Activated T-cell treated with anti-CD3 and anti-CD28 coated beads for 48 hours (primary cell): Measurements from ENCODE around the gene TBXA2R.
"Not testable (repeated sequence)": the region's sequence is repeated elsewhere in the genome, so short reads cannot be mapped to it uniquely, and the experiment has no call there.

Experiments
- DNase-seq: peaks from one replicate; pipeline ENCODE4 v3.0.0-alpha.2; 2020; ENCODE audit warnings: low read depth

TBXA2R gene

DNA sequence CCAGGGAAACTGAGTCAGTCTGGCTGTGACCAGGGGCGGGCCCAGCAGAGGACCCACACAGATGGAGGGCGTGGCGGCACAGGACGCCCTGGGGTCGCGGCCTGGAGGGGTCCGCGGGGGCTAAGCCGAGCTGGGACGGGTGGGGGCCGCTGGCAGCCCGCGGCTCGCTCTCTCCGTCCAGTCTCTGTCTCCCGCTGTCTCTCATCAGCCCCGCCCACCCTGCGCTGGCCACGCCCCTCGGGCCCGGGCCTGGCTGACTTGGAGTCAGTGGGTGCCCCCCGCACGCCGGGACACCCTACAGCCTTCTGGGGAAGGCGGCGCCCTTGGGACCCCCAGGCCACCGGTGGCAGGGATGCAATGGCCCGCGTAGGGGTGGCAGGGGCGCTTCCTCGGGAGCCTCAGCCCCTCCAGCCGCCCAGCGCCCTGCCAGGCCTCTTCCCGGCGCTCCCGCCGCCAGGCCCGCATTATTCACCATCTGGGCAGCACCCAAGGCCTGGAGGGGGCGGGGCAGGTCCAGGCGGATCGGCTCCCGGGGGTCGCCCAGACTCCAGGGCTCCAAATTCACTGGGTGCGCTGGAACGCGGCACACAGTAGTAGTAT, at the start of gene TBXA2R:
Gene TBXA2R (minus strand): TSS at position 186 of the 600 bp plus-strand sequence. CDS start 6,241 bp downstream, outside the sequence.
- DNase-seq = peak; percentile 64

DNA sequence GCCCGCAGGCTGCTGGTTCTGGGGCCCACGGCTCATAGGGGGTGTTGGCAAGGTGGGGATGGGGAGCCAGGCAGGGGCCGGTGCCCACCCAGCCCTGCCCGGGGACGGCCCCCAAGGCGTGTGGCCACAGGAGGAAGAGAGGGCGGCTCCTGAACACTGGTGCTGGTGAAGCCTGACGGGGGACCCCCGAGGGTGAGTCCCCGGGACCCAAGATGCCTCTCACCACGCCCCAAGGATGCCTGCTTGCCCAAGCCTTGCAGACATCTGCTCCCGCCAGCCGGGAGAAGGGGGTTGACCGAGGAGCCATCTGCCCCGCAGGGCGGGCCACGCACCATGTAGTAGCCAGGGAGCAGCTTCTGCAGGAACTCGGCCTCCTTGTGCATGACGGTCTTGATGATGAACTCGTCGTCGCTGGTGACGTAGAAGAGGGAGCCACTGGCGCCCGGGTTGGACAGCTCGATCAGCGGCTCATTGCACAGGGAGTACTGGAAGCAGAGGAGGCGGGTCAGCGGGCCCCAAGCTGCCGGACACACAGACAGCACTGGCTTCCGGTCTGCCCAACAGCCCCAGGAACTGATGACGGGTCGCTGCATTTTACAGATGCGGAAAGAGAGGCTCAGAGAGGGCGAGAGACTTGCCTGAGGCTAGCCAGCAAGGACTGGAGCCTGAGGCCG, 49.5 kb upstream of the TBXA2R start:
- DNase-seq = no peak

DNA sequence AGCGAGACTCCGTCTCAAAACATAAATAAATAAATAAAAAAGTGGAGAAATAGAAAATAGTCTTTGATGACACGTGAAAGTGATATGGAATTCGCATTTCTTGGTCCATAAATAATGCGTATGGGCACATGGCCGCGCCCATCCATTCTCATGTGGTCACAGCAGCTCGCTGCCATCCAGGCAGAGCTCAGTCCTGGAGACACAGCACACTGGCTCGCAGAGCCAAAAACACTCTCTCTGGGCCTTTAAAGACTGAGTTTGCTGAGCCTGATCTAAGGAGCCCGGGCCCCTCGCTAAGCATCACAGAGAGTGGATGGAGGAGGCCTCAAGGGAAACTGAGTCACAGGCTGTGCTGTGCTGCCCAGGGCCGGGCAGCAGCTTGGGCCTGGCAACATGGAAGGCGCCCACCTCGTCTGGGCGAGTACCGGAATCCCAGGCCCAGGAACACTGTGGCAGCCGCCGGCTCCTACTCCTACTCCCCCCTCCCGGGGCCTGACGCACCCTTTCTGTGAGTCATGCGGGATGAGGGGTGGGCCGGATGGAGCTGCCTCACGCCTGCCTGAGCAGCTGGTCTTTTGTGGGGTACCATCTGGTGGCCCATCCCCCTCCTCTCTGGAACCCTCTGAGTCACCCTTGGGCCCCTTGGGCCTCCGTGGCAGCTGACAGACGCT, 48.9 kb upstream of the TBXA2R start:
- DNase-seq = no peak

DNA sequence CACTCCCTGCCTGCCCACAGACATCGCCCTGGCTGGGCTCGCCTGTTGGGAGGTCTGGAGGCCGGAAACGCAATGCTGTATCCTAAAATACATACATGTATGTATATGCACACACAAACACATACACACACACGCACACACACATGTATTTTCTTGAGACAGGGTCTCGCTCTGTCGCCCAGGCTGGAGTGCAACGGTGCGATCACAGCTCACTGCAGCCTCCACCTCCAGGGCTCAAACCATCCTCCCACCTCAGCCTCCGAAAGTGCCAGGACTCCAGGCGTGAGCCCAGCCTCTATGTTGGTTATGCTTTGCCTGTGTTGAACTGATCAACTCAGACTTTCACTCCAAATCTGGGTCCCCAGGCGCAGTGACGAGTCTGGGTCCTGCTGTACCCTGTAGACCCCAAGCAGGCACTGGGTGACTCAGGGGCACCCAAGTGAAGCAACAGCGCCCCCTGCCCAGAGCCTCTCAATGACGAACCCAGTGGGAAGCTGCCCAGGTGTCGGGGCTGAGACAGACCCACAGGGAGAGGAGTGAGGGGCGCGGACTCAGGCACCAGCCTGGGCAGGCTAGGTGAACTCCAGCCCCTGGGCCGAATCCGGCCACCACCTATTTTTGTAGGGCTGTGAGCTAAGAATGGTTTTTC, 47.3 kb upstream of the TBXA2R start:
- DNase-seq = no peak

DNA sequence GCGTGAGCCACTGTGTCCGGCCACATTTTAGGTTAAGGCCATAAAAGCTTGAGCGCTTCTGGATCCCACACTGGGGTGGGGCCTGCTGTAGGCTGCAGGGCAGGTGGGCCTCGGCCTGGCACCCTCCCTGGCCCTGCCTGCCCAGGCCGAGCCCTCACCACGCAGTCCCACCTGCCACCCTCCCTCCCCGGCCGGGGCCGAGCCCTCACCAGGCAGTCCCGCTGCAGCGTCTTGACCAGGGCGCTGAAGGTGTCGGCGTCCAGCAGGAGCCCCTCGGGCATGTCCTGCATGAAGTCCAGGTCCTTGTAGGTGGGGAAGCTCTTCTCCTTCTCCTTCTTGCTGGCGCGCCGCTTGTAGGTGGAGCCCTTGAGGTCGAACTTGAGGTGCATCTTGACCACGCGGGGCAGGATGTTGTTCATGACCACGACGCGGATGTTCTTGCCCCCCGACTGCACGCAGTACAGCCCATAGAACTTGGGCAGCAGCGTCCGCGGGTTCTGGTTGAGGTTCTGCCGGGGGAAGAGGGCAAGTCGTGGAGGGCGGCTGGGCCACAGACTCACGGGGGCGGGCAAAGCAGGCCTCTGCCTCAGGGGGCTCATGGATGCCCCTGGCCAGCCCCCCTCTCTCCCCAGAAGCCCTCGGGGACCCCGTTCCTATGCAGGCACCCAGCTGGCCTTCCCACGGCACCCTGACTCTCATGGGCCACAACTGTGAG, 46.6 kb upstream of the TBXA2R start:
- no peak for DNase-seq

DNA sequence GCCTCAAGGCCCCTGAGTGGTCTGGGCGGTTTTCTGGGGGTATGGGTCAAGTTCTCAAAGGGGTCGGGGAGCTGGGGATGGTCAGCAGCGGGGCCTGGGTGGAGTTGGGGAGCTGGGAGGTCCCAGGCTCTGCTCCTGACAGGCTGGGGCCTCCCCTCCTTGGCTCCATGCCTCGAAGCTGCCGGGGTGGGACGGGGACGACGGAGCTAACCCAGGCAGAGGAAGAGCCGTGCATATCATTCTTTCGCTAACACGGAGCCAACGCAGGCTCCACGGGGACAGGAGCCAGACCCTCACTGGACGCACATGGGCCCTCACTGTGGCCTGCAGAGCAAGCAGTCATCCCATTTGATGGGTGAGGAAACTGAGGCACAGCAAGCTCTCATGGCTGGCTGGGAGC, 45.7 kb upstream of the TBXA2R start:
- no peak for DNase-seq

DNA sequence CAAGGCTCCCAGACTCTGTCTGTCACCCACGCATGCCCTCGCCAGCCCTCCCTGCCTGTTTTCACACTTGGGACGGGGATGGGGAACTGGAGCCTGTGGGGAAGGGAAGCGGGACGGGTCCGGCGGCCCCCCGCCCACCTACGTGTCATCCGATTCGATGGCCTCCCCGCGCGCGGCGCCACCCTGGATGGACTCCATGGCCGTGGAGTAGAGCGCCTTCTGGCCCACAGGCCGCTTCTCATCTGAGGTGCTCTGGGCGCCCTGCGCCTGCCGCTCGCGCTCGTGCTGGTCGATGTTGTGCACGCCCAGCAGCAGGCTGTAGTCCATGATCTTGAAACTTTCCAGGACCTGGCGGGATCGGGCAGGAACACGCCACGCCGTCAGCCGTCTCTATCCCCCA, 45.0 kb upstream of the TBXA2R start:
- DNase-seq = no peak

DNA sequence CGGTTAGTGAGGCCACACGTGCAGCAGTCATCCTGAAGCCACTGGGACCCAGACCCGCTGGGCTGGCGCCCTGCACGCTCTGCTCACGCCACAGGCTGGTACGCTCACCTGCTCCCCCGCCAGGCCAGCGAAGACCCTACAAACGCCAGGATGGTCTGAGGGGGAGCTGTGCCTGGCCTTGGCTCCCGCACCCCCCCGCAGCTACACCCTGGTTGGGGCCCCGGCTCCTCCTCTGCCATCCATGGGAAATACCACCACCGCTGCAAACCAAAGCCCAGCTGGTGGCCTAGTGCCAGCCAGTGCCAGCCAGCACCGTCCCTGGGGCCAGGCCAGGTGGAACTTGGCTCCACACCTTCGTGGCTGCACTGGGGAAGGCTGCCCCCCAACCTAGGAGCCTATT, 43.2 kb upstream of the TBXA2R start:
- DNase-seq = no peak

DNA sequence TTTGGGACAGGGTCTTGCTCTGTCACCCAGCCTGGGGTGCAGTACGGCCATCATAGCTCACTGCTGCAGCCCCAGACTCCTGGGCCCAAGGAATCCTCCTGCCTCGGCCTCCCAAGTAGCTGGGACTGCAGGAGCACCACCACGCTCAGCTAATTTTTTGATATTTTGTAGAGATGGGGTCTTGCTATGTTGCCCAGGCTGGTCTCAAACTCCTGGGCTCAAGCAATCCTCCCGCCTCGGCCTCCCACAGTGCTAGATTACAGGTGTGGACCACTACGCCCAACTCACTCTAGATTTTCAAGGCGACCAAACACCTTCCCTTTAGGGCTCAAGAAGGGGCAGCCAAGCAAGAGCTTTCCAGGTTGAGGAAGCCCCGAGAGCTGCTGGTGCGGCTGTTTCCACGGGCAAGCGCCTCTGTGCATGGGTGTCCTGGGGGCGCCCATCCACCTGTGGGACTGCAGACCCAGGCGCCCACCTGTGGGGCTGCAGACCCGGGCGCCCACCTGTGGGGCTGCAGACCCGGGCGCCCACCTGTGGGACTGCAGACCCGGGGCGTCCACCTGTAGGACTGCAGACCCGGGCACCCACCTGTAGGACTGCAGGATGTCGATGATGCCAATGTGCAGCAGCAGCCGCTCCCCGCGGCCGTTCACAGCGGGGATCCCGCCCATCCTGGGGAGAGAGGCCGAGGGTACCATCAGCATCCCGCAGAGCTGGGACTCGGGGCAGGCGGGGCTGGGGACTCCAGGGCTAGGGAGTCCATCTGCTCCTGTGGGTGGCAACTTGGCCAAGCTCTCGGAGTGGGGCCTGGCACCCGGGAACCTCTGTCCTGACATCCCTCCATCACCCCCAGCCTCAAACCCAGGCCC, 41.6 kb upstream of the TBXA2R start:
- no peak for DNase-seq

DNA sequence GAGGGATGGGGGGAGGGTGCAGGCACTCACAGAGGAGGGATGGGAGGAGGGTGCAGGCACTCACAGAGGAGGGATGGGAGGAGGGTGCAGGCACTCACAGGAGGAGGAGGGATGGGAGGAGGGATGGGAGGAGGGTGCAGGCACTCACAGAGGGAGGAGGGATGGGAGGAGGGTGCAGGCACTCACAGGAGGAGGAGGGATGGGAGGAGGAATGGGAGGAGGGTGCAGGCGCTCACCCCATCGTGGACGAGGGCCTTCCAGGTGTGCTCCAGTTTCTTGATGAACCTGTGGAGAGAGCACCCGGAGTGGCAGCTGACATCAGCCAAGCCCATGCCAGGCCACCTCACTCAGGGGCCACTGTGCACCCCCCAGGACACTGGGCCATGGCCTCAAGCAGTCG, 40.4 kb upstream of the TBXA2R start:
- DNase-seq = not testable (repeated sequence)

DNA sequence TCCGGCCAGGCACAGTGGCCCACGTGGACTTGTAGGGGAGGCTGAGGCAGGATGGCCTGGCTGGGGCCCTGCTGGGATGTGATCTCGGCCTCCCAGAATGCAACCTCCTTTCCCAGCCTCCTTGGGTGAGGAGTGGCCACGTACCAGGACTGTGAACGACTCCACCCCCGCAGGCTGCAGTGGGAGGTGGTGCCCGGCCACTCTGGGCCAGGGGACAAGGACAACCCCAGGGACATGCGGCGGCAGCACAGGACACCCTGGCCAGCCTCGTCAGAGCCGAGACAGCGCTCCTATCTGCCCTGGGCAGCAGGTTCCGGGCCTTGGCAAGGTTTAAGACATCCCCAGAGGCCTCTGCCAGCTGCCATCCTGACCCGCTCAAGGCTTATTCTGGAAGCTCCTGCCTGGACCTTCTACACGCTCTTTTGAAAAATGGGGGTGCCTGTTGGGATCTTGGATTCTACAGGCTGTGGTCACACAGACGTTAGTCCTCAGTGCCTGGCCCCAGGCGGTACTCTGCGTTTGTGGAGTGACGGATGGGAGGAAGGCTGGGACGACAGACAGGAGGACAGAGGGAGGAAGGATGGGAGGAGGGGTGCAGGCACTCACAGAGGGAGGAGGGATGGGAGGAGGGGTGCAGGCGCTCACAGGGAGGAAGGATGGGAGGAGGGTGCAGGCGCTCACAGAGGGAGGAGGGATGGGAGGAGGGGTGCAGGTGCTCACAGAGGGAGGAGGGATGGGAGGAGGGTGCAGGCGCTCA, 39.8 kb upstream of the TBXA2R start:
- no peak for DNase-seq

DNA sequence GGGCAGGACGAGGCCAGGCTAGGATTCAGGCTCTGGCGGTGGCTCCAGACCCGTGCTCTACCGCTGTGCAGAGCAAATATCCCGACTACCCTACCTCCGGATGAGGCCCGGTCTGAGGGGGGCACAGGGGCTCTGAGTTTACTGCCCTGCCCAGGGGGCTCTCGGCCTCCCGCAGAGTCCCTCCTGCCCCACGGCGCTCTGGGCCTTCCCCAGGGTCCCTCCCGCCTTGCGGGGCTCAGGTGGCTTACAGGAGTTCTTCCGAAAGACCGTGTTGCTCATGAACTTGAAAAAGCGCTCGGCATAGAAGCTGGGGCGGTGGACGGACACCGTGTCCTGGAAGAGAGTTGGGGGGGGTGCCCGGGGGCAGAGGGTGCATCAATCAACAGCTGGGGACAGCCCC, 39.1 kb upstream of the TBXA2R start:
- no peak for DNase-seq

DNA sequence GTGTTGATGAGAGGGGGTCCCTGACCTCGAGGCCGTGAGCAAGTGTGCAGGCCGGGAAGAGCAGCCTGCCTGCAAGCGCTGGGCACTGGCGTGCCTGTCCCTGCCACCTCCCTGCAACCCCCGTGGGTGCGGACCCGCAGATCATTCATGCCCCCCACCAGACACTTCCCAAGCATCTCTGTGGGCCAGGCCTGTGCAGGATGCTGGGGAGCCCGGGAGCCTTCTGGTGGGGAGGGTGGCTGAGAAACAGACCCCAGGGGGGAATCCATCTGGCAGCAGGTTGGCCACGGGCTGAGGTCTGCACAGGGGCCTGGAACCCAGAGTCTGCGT, 38.4 kb upstream of the TBXA2R start:
- DNase-seq = no peak

DNA sequence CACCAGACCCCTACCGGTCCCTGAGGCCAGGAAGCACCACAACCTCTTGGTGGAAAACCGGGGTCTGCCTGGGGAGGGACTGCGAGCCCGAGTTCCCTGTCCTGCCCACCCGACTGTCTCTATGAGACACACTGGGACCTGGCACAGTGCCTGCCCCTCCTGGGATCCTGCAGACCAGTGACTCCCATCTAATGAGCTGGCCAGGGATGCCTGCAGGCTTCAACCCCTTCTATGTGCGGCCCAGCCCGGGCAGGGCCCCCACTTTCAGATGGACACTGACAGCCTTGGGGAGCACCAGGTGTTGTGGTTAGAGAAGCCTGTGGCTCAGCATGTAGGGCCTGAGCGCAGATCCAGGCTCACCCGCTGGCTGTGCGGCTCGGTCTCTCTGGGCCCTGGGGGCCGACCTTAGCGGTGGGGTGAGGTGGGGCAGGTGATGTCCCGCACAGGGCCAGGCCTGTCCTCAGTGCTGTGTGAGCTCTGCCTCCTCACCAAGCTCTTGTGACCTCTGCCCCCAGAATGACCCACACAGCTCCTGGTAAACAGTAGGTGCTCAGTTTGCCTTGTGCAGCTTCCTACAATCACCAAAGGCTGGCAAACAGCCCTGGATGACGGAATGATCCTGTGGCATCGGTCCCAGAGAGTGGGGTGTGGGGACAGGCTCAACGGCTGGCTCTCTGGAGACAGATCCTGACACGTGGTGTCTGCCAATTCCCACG, 37.8 kb upstream of the TBXA2R start:
- no peak for DNase-seq

DNA sequence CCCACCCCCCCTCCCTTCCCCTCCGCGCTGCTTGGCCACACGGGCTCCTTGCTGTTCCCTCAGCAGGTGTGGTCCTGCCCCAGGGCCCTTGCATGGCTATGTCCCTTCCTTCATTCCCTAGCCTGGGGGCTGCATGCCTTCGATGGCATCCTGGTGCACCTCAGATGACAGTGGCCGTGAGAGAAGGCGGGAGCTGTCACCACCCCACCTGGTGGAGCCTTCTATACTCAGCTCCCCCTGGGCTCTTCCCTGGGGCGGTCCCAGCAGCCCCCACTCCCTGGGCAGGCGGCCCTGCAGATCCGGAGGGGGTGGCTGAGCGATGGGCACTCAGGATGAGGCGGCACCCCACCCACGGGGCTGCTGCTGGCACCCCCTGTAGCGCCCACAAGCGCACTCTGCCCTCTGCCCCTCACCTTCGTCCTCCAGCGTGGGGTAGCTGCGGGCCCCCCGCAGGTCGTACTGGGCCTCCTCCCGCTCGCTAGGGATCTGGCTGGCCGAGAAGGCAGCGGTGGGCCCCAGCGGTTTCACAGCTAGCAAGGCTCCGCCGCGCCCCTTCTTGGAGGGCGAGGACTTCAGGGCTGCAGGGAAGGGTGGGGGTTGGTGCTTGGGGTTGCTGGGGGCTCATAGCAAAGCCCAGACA, 37.1 kb upstream of the TBXA2R start:
- no peak for DNase-seq

DNA sequence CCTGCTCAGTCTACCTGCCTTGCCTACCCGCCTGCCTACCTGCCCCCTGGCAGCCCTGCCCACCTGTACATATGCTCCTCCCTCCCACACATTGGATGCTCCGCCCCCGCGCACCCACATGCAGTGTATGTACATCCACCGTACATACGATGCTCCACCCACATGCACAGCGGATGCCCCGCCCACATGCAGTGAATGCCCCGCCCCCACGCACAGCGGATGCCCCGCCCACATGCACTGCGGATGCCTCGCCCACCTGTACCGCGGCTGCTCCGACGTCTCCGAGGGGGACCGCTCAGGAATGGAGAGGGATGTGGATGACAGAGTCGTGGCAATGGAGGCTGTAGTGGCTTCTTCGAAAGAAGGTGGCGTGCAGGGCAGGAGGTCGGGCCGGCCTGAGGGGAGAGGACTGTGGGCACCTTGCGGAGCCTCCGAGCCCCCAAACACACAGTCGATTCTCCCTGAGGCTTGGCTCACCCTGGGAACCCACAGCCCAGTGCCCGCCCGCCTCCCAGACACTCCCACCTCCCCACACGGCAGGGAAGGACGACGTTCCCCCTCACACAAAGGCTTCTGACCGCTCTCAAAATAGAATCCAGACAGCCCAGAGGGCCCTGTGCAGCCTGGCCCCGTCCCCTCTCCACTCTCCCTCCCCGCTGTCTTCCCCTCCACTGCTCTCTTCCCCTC, 36.5 kb upstream of the TBXA2R start:
- peak; percentile 18 for DNase-seq

DNA sequence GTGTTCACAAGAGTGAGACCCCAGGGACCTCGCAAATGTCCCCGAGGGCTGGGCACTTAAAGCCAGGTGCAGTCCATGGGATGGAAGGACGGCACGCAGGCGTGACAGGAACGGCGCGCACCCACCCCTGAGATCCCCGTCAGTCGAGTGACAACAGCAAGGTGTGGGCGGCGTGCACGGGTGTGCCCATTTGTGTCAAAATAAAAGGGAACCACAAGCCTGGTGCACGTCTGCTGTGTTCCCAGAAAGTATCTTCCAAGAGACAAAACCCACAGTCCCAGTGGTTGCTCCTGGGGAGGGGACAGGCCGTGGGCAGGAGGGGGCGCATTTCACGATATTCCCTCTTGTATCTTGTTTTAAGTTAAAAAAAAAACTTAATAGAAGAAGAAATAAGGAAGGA, 35.6 kb upstream of the TBXA2R start:
- DNase-seq = no peak

DNA sequence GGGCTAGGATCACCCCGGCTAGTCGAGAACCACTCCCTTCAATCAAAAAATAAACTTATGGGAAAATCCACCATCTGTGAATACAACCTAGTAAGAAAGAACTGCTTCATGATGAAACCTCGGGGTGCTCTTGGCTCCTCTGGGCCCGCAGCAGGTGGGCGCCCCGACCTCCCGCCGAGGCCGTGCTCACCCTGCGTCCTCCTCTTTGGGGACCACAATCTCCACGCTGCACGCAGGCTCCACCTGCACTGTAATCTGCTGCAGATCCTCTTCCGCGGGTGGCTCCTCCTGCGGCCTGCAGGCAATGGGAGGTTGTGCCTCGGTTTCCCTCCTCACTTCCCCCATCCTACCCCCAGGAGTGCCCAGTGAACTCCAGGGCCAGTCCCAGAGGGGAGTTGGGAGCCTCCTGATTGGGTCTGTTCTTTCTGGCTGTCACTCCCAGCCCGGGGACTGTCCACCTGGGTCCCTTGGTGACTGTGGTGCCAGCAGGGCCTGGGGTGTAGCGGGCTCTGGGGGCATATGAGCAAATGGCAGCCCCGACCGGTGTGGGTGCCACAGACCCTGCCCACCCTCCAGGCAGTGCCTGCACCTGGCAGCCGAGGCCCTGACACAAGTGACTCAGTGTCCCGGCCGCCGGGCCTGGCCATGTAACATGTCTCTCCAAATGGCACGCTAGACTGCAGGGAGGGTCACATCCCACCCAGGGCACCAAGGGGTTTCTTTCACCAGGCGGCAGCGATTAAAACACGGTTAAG, 35.0 kb upstream of the TBXA2R start:
- no peak for DNase-seq
